Measurements from ENCODE around the gene KCNMA1.

The KCNMA1 gene

GRCh38 chr10:77157248-77158019 is 480.2 kb downstream of the KCNMA1 start:
- in situ Hi-C loops (cut with MboI; ENCODE audit: low sequenced_read_pairs), result loop anchor here (25.0 kb wide), 1 partner anchor 480 kb away; the partner anchor contains the start of gene KCNMA1

GRCh38 chr10:77156406-77156879 is 481.2 kb downstream of the KCNMA1 start:
- in situ Hi-C loops (cut with MboI; ENCODE audit: low sequenced_read_pairs), result loop anchor here (25.0 kb wide), 1 partner anchor 481 kb away; the partner anchor contains the start of gene KCNMA1

DNA sequence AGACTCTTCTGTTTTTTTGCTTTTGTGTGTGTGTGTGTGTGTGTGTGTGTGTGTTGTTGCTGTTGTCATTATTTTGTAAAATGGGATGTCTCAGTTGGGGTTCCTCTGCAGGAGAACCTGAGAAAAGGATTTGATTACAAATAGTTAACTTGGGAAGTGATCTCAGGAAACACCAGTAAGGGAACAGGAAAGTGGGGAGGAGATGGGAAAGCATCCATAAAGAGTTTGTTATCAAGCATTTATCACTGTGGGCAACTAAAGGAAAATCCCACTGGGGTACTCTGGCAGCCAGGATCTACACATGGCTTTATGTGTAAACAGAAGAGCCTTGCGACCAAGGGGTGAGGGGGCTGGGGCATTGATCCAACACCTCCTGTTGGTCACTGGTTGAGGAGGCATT is 485.4 kb downstream of the KCNMA1 start:
- in situ Hi-C loops (cut with MboI; ENCODE audit: low sequenced_read_pairs), result loop anchor here (25.0 kb wide), 1 partner anchor 485 kb away; the partner anchor contains the start of gene KCNMA1

DNA sequence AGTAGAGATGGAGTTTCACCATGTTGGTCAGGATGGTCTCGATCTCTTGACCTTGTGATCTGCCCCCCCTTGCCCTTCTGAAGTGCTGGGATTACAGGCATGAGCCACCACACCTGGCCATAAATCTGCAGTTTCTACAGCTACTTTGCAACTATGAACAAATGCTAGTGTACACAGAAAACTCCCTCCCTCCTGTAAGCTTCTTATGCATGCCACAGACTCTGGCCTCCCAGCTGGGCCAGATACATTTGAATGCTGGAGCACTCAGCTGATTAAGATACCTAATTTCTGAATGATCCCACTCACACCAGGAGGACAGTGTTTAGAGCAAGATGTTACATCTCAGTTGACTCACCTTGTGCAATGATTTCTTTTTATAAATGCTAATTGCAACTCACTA is 486.2 kb downstream of the KCNMA1 start:
- in situ Hi-C loops (cut with MboI; ENCODE audit: low sequenced_read_pairs), result loop anchor here (25.0 kb wide), 1 partner anchor 486 kb away; the partner anchor contains the start of gene KCNMA1

GRCh38 chr10:77149706-77150105 is 487.9 kb downstream of the KCNMA1 start:
- in situ Hi-C loops (cut with MboI; ENCODE audit: low sequenced_read_pairs), result loop anchor here (25.0 kb wide), 1 partner anchor 488 kb away; the partner anchor contains the start of gene KCNMA1

- in situ Hi-C loops (cut with MboI; ENCODE audit: low sequenced_read_pairs), result no loop called here
Observed at GRCh38 chr10:77149001-77149400, 488.6 kb downstream of the KCNMA1 start.

DNA sequence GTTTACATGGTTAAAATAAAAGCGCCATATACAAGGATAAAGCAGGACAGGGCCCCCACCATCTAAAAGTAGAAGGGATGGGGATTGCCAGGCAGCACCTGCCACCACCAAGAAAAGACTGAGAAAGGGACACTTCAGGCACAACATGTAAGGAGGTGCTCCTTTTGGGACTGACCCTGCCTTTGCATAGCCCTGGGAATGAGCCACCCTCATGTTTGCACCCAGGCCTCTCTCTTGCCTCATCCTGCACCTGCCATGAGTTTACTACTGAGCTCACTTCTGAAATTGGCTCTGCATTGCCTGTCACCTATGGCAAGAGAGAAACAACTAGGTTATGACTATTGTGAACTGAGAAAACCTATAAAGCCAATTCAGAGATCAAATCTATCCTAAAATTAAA is 489.7 kb downstream of the KCNMA1 start:
- in situ Hi-C loops (cut with MboI; ENCODE audit: low sequenced_read_pairs), result no loop called here

DNA sequence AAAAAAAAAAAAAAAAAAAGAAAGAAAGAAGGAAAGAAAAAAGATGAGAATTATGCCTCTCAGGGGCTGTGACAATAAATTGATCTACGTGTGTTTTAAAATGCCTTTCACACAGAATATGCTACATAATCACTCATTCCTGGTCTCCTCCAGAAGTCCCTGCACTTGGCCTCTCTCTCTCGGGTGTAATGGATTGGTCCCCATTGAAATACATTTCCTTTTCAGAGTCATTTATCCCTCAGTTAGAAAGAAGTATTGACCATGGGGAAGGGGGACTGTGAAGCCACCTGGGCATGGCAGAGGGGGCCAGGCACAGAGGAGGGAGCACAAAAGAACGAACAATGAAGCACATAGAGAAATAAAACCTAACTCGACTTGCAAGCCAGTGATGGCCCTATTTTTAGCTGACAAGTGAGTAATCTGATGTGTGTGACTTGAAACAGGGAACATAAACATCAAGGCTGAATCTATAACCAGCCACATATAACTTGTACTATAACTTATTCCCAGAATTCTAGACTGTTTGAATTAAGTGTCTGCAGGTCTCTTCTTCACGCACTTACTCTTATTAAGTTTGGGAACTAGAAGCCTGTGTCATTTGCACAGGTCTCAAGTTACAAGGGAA is 490.8 kb downstream of the KCNMA1 start:
- in situ Hi-C loops (cut with MboI; ENCODE audit: low sequenced_read_pairs), result no loop called here

- in situ Hi-C loops (cut with MboI; ENCODE audit: low sequenced_read_pairs), result no loop called here
Observed at GRCh38 chr10:77144656-77145055, 493.0 kb downstream of the KCNMA1 start.

DNA sequence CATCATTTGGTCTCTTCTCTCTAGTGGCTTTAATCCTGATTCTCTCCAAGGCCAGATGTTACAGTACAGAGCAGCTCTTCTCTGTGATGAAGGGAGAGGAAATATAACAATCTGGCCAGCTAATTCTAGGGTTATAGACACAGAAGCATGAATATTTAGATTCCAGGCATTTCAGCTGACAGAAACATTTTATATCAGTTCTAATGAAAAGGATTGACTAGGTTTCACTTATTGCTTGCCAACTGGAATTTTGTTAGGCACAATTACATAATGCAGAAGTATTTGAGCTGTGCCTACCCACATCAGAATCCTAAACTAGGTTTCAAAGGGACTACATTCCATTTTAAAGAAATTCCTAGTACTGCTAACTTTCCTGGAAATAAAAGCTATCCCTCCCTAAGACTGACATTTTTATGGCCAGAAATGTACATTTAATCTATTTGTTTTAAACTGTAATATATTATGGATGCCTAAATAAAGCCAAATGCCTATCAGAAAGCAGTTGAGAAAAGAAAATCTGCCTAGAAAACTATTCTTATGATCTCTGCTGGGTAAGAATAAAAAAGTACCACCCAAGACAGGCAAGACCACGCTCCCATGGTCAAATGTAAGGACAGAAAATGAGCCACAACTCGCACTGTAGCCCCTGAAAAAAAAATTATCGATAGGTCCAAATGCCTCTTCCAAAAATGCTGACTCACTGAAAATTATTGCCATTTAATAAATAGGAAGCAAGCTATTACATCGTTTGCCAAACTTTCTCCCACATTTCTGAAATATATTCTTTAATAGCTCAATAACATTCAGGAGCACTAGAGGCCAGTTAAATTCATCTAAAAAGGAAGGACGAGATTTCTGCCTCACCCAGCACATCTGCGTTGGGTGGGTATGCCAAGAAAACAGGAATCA is 498.1 kb downstream of the KCNMA1 start:
- in situ Hi-C loops (cut with MboI; ENCODE audit: low sequenced_read_pairs), result no loop called here

DNA sequence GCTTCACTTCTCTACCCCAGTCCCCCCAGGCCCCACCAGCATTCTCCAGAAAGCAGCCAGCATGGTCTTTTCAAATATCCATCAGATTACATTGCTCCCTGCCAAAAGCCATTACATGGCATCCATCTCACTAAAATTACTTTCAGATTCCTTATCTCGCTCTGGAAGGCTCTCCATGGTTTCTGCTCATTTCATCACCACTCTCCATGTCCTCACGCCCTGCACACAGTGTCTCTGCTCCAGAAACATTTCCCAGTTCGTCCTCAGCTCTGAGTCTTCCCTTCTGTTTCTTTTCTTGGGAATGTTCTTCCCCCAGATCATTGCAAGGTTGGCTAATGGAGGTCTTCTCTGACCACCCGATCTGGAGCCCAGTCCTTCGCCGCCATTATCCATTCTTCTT is 499.1 kb downstream of the KCNMA1 start:
- in situ Hi-C loops (cut with MboI; ENCODE audit: low sequenced_read_pairs), result no loop called here

GRCh38 chr10:77135555-77135954 is 502.1 kb downstream of the KCNMA1 start:
- in situ Hi-C loops (cut with MboI; ENCODE audit: low sequenced_read_pairs), result no loop called here

- in situ Hi-C loops (cut with MboI; ENCODE audit: low sequenced_read_pairs), result no loop called here
Observed at GRCh38 chr10:77131214-77131613, 506.4 kb downstream of the KCNMA1 start.

DNA sequence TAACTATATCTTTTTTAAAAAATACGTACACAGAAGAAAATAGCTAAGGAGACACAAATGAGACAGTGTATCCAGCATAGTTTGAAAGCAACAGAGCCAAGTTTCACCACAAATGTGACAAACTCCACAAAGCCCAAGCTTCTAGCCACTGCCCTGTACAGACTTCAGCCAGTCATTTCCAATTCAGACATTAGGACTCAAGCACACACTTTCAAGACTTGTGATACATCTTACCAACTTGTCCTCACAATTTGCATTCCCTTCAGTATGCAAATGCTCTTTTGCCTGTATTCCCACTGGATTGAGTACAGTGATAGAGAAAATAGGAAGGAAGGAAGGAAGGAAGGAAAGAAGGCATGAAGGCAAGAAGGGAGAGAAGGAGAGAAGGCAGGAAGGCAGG is 510.4 kb downstream of the KCNMA1 start:
- in situ Hi-C loops (cut with MboI; ENCODE audit: low sequenced_read_pairs), result no loop called here

DNA sequence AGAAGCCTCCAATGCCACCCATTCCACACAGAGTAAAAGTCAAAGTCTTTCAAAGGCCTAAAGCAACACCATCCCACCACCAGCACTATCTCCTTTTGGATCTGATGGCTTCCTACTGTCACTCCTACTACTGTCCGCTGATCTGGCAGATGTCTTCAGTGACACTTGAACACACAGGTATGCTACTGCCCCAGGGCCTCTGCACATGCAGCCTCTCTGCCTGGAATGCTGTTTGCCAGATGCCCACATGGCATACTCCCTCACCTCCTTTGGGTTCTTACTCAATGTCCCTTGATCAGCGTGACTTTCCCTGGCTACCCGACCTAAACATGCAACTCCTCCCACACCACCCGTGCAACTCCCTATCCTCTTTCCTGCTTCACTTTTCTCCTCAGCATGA is 512.4 kb downstream of the KCNMA1 start:
- in situ Hi-C loops (cut with MboI; ENCODE audit: low sequenced_read_pairs), result no loop called here

GRCh38 chr10:77123330-77123729 is 514.3 kb downstream of the KCNMA1 start:
- in situ Hi-C loops (cut with MboI; ENCODE audit: low sequenced_read_pairs), result no loop called here

DNA sequence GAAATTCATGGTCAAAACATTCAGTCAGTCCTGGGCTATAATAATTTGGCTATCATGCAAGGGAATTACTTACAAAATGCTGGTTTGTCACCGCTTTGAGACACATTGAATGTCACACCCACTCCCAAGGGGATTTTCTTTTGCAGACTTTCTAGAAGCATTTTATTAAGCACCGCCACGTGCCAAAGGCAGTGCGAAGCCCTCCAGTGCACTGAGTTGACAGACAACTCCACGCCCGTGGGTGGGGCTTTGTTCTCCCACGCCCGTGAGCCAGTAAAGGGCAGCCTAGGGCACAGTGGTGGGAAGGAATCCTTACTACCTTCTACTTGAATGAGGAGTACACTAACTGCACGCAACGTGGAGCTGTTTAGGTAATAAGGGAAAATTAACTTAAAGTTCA is 515.8 kb downstream of the KCNMA1 start:
- in situ Hi-C loops (cut with MboI; ENCODE audit: low sequenced_read_pairs), result no loop called here

GRCh38 chr10:77120666-77121376 is 516.8 kb downstream of the KCNMA1 start:
- in situ Hi-C loops (cut with MboI; ENCODE audit: low sequenced_read_pairs), result no loop called here

DNA sequence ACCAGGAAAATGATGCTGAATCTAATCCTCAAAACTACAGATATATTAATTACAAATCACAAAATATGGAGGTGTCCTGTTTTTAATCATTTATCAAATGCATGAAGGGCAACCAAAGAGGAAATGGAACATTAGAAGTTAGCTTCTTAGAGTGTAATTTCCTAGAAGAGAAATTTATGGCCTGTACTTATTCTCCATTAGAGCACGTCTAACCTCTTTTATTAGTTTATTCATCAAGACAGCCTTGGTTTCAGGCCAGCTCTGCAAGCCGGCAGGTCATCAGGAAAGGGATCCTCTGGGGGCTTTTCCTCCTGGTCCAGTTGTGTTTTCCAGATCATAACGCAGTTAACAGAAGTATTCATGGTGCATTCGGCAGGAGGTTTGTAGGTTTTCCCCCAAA is 517.6 kb downstream of the KCNMA1 start:
- in situ Hi-C loops (cut with MboI; ENCODE audit: low sequenced_read_pairs), result no loop called here

DNA sequence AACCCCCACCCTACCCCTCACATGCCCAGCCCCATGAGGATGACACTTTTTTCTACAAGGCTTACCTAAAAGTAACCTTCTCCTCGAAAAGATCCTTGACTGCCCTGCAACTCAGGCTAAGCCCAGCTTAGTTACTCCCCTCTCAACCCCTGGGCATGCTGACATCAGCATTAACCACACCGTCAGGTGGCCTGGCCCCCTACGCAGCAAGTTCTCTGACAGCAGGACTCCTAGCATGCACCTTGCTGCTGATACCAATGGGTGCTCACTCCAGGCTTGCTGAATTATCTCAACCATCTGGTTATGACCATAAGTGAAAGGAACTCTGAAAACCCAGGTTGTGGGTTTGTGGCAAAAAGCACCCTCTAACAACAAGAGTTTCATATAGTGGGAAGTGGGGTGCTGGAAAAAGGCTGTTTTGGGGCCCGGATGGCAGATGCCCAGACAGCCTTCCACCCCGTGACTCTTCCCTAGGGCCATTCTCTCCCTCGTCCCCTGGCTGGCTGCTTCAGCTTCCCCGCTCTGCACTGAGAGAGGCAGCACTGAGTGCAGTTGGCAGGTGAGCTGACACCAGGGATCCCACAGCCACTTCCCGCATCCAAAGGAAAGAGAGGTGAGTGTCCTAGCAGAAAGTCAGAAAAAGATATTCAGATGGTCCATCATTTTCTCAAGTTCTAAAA is 518.9 kb downstream of the KCNMA1 start:
- in situ Hi-C loops (cut with MboI; ENCODE audit: low sequenced_read_pairs), result no loop called here
